ENCODE results near the gene ALK.
"Not testable (repeated sequence)": the region's sequence is repeated elsewhere in the genome, so short reads cannot be mapped to it uniquely, and the experiment has no call there.

ALK gene

DNA sequence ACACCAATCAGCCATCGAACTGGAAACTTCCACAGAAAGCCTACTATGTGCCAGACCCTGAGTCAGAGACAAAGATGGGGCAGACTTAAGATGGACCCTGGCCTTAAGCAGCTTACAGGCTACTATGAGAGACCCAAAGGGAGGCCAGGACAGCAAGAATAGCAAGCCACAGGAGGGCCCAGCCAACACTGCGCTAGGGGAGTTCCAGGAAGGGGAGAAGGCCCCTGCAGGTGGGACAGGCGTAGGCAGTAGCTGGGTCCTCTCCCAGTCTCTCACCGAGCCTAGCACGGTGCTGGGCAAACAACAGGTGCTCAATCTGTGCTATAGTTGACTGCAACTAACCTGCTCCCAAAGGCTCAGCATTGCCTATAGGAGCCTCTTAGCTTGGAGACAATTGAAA, 670.0 kb downstream of the ALK start:
- no peak for DNase-seq (ENCODE audit: low read depth)
- TF ChIP-seq, protein P1, sequence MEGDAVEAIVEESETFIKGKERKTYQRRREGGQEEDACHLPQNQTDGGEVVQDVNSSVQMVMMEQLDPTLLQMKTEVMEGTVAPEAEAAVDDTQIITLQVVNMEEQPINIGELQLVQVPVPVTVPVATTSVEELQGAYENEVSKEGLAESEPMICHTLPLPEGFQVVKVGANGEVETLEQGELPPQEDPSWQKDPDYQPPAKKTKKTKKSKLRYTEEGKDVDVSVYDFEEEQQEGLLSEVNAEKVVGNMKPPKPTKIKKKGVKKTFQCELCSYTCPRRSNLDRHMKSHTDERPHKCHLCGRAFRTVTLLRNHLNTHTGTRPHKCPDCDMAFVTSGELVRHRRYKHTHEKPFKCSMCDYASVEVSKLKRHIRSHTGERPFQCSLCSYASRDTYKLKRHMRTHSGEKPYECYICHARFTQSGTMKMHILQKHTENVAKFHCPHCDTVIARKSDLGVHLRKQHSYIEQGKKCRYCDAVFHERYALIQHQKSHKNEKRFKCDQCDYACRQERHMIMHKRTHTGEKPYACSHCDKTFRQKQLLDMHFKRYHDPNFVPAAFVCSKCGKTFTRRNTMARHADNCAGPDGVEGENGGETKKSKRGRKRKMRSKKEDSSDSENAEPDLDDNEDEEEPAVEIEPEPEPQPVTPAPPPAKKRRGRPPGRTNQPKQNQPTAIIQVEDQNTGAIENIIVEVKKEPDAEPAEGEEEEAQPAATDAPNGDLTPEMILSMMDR (IDR thresholded peaks at IDR 0.05; ENCODE audit: insufficient read depth, low read depth, low read length, missing control alignments): no peak
- H3K4me3 ChIP-seq (ENCODE audit: low read depth, low read length): no peak overlapping the region

DNA sequence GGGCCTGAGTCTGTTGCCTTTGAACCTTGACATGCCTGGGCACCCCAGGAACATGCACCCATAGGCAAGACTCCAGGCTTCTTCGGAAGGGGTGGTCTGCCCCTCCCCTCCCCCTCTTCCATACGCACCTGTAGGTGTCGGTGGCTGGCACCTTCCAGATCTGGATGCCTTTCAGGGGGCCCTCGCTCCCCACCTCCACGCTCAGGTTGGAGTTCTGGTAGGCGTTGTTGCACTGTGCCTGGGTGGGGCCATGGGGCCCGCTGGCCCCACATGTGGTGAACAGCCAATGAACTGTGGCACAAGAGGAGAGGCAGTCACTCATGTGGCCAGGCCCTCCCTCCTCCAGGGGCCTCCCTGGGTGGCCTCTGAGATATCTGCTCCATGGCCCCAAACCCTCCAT, 670.4 kb downstream of the ALK start:
- no peak overlapping the region for H3K4me3 ChIP-seq (ENCODE audit: low read depth, low read length)
- no peak for DNase-seq (ENCODE audit: low read depth)
- TF ChIP-seq, protein P1 (IDR thresholded peaks at IDR 0.05; ENCODE audit: insufficient read depth, low read depth, low read length, missing control alignments): no peak

DNA sequence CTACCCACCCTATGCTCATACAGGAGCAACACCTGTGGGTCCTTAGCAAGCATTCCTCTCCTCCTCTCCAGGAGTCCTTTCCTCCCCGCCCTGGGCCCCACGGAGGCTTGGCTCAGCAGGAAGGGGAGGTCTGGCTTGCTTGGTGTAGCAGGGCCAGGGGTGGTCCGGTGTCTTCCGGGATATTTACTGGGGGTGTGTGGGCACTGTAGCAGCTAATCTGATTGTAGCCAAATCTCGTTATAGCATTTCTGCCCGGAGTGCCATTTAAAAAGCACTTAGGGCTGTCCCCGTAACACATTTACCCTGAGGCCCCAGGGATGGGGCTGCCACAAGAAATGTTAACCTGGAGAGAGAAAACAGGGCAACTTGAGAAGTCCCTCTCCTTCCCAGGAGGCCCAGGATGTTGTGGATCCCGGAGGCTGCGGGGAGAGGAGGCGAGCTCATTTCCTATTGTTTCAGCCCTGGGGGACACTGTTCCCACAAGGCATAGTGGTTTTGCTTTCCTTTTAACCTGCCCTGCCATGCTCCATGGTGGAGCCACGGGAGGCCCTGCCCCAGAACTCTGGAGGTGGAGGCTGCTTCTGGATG, 671.6 kb downstream of the ALK start:
- no peak for DNase-seq (ENCODE audit: low read depth)
- TF ChIP-seq, protein P1 (IDR thresholded peaks at IDR 0.05; ENCODE audit: insufficient read depth, low read depth, low read length, missing control alignments): no peak
- H3K4me3 ChIP-seq (ENCODE audit: low read depth, low read length): no peak overlapping the region

DNA sequence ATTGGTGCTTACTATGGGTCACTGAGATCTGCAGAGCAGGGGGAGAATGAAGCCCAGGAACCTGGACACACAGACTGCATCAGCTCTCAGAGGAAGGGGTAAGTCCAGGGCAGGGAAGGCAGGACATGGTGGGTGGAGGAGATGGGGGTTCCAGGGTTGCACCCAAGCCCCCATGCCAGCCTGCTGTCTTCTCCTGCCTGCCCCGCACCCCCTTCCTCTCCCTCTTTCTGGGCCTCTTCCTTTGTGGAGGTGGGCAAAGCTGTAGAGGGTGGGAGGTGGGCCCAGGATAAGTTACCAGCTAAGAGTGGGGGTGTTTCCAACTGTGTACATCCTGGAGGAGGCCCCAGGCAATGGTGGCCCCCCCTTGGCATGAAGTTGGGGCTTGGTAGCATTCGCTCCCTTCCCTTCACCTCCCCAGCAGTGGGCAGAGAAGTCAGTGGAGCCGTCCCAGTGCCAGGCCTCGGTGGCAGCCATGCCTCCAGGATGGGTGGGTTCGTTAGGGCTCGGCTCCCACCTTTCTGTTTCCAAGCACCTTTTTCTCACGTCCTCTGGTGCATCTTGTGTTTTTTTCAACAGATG, 674.0 kb downstream of the ALK start:
- no peak for DNase-seq (ENCODE audit: low read depth)
- TF ChIP-seq, protein P1 (IDR thresholded peaks at IDR 0.05; ENCODE audit: insufficient read depth, low read depth, low read length, missing control alignments): no peak
- H3K4me3 ChIP-seq (ENCODE audit: low read depth, low read length): no peak overlapping the region

DNA sequence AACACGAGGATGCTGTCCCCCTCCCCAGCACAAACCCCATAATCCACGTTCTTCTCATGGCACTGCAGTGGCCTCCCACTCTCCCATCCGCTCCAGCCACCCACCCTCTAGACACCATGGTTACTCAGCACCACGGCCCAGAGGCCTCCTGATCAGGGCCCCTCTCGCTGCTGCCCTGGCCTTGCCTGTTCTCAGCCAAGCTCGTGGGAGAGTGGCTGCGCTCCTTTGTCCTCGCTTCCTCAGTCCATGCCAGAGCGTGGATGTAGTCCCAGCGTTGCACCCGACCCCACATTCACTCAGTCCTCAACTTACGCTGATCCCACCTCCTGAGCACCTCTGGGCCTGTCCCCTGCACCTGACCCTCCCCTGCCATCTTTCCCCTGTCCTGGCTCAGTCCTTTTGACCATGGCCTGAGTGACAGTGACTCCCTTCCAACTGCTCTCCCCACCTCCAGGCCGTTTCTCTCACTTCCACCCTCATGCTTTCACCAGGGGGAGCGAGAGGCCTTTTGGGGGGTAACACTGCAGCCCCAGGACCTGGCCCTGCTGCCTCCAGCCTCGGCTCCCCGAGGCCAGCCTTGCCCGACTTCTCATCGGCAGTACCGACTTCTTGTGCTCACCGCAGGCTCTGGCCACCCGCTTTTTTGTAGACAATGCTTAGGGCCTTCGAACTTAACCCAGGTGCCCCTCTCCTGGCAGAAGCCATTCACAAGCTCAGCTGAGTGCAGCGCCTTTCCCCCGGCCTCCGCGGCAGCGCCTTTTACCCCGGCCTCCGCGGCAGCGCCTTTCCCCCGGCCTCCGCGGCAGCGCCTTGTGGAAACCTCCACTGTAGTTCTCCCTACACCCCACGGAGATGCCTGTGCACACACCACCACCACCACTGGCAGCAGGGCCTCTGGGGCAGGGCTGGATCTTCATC, 674.7 kb downstream of the ALK start:
- no peak overlapping the region for H3K4me3 ChIP-seq (ENCODE audit: low read depth, low read length)
- DNase-seq (ENCODE audit: low read depth): no peak
- TF ChIP-seq, protein P1 (IDR thresholded peaks at IDR 0.05; ENCODE audit: insufficient read depth, low read depth, low read length, missing control alignments): no peak

DNA sequence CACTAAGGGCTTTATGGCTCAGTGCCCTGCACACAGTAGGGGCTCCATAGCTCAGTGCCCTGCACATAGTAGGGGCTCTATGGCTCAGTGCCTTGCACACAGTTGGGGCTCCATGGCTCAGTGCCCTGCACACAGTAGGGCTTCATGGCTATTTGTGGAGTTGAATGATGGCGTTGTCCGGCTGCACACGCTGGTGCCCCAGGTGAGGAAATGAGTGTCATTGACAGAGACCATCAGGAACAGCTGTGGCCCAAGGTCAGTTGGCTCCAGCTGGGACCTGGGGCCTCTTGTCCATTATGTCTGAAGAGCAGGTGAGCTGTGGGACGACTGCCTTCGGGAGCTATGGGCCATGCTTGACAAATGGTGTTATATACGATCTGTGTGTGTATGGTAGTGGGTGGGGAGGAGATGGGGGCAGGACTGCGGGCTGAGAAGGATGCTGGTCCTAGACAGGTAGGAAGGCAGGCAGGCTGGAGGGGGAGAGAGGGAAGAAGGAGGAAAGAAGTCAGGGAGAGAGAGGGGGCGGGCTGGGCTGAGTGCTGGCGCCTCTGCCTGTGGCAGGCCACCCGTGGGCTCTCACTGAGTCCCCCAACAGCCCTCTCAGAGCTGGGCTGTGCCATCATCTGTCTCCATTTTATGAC, 675.5 kb downstream of the ALK start:
- TF ChIP-seq, protein P1 (IDR thresholded peaks at IDR 0.05; ENCODE audit: insufficient read depth, low read depth, low read length, missing control alignments): no peak
- no peak overlapping the region for H3K4me3 ChIP-seq (ENCODE audit: low read depth, low read length)
- DNase-seq (ENCODE audit: low read depth): no peak

DNA sequence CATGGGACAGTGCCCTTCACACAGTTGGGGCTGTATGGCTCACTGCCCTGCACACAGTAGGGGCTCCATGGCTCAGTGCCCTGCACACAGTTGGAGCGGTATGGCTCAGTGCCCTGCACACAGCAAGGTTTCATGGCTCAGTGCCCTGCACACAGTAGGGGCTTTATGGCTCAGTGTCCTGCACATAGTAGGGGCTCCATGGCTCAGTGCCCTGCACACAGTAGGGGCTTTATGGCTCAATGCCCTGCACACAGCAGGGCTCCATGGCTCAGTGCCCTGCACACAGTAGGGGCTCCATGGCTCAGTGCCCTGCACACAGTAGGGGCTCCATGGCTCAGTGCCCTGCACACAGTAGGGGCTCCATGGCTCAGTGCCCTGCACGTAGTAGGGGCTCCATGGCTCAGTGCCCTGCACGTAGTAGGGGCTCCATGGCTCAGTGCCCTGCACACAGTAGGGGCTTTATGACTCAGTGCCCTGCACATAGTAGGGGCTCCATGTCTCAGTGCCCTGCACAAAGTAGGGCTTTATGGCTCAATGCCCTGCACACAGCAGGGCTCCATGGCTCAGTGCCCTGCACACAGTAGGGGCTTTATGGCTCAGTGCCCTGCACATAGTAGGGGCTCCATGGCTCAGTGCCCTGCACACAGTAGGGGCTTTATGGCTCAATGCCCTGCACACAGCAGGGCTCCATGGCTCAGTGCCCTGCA, 676.2 kb downstream of the ALK start:
- DNase-seq (ENCODE audit: low read depth); H3K4me3 ChIP-seq (ENCODE audit: low read depth, low read length): not testable (repeated sequence)

Measured in GM12865 (cell line).